IMR-90 (cell line): ENCODE results near the gene CD93. TPM values are rescaled to one million over a fixed set of nuclear protein-coding genes. Genes with fewer than 3 reads are reported as not detected.

ENCODE experiments used
- ATAC-seq: fragments of 200-7000 bp; cut with Tn5 transposase; 2 replicates; pipeline ENCODE4 v1.9.1; 2020; ENCODE audit warnings: low read depth, mild to moderate bottlenecking, moderate library complexity
- BruUV-seq: library from RNA; stranded (reverse); fragments of 400-500 nt; replicated peaks from 2 replicates; lab custom pipeline; 2021; lab: Mats Ljungman, UMichigan
- CTCF ChIA-PET: fragments of 300-600 bp; formaldehyde crosslinking; extraction: SDS; loops from one replicate; lab custom pipeline; 2021; ENCODE audit warnings: antibody characterized with exemption; lab: Yijun Ruan, JAX
- POLR2A ChIA-PET: fragments of 300-600 bp; sonication (Branson Sonifier 250); formaldehyde crosslinking; loops from one replicate; lab custom pipeline; 2022; ENCODE audit warnings: antibody characterized with exemption; ENCODE audit not compliant: unreplicated experiment; lab: Charles Lee
- DNase-seq: peaks from one replicate; pipeline ENCODE4 v3.0.0; 2013
- H2AFZ ChIP-seq: replicated peaks from 2 replicates; pipeline ENCODE3; 2013; ENCODE audit warnings: low read length, mild to moderate bottlenecking; ENCODE audit not compliant: poor library complexity
- H2AK5ac ChIP-seq: 2 replicates; pipeline ENCODE4 v1.6.1; 2013; ENCODE audit warnings: low read depth, low read length, inconsistent platforms
- H2AK9ac ChIP-seq: replicated peaks from 2 replicates; pipeline ENCODE3; 2013; ENCODE audit warnings: mild to moderate bottlenecking, low read depth, low read length, moderate library complexity; ENCODE audit not compliant: poor library complexity
- H2BK120ac ChIP-seq: 2 replicates; pipeline ENCODE4 v1.6.1; 2013; ENCODE audit warnings: low read depth, low read length, inconsistent platforms
- H2BK15ac ChIP-seq: 3 replicates; pipeline ENCODE4 v1.6.1; 2013; ENCODE audit warnings: low read depth, low read length, inconsistent platforms
- H2BK20ac ChIP-seq: 2 replicates; pipeline ENCODE4 v1.6.1; 2013; ENCODE audit warnings: low read depth, mild to moderate bottlenecking, inconsistent platforms, low read length, moderate library complexity
- H2BK5ac ChIP-seq: 2 replicates; pipeline ENCODE4 v1.6.1; 2013; ENCODE audit warnings: mild to moderate bottlenecking, low read depth, low read length, inconsistent platforms; ENCODE audit not compliant: poor library complexity, severe bottlenecking
- H3K14ac ChIP-seq: replicated peaks from 2 replicates; pipeline ENCODE4 v1.6.1; 2013; ENCODE audit warnings: low read depth, low read length, inconsistent platforms
- H3K18ac ChIP-seq: 2 replicates; pipeline ENCODE4 v1.6.1; 2013; ENCODE audit warnings: low read depth, low read length, control low read depth
- H3K23ac ChIP-seq: 2 replicates; pipeline ENCODE4 v1.6.1; 2013; ENCODE audit warnings: low read depth, low read length, inconsistent platforms
- H3K27ac ChIP-seq: 2 replicates; pipeline ENCODE4 v1.5.1; 2013; ENCODE audit warnings: mild to moderate bottlenecking, control low read depth, low read length; ENCODE audit not compliant: insufficient read depth
- H3K27me3 ChIP-seq: 2 replicates; pipeline ENCODE4 v1.6.1; 2013; ENCODE audit warnings: low read length; ENCODE audit not compliant: control insufficient read depth, insufficient read depth
- H3K36me3 ChIP-seq: 2 replicates; pipeline ENCODE4 v1.6.1; 2013; ENCODE audit warnings: low read length, mixed read lengths; ENCODE audit not compliant: control insufficient read depth, insufficient read depth
- H3K4ac ChIP-seq: 2 replicates; pipeline ENCODE4 v1.6.1; 2013; ENCODE audit warnings: low read depth, low read length, inconsistent platforms
- H3K4me1 ChIP-seq: 2 replicates; pipeline ENCODE4 v1.6.1; 2013; ENCODE audit warnings: low read length, mixed read lengths; ENCODE audit not compliant: control insufficient read depth, insufficient read depth
- H3K4me2 ChIP-seq: 2 replicates; pipeline ENCODE4 v1.6.1; 2013; ENCODE audit warnings: low read depth, mild to moderate bottlenecking, control low read depth, low read length, moderate library complexity
- H3K4me3 ChIP-seq: 2 replicates; pipeline ENCODE4 v1.5.1; 2013; ENCODE audit warnings: low read depth, mild to moderate bottlenecking, control low read depth, low read length, moderate library complexity; ENCODE audit not compliant: insufficient read depth
- H3K56ac ChIP-seq: 2 replicates; pipeline ENCODE4 v1.6.1; 2013; ENCODE audit warnings: low read length, inconsistent platforms; ENCODE audit not compliant: insufficient read depth; ENCODE audit errors: extremely low read depth
- H3K79me1 ChIP-seq, 2 experiments: 2 replicates each; pipeline ENCODE4 v1.6.1; 2013; ENCODE audit warnings: low read length in 2 of 2, inconsistent platforms in 1 of 2, low read depth in 1 of 2
- H3K9ac ChIP-seq: 2 replicates; pipeline ENCODE4 v1.6.1; 2013; ENCODE audit warnings: low read depth, low read length, control low read depth
- H3K9me1 ChIP-seq: 2 replicates; pipeline ENCODE4 v1.6.1; 2013; ENCODE audit warnings: low read length, inconsistent platforms; ENCODE audit not compliant: insufficient read depth
- H3K9me3 ChIP-seq: 2 replicates; pipeline ENCODE4 v1.6.1; 2013; ENCODE audit warnings: low read length; ENCODE audit not compliant: control insufficient read depth, insufficient read depth
- H4K20me1 ChIP-seq: 2 replicates; pipeline ENCODE4 v1.6.1; 2013; ENCODE audit warnings: low read length, inconsistent platforms; ENCODE audit not compliant: insufficient read depth
- H4K5ac ChIP-seq: 2 replicates; pipeline ENCODE4 v1.6.1; 2013; ENCODE audit warnings: mild to moderate bottlenecking, low read depth, low read length, control low read depth
- H4K8ac ChIP-seq, 2 experiments: 2 replicates each; pipeline ENCODE4 v1.6.1; 2013; ENCODE audit warnings: low read depth in 2 of 2, low read length in 2 of 2, control low read depth in 1 of 2, inconsistent platforms in 1 of 2
- H4K91ac ChIP-seq: 2 replicates; pipeline ENCODE4 v1.6.1; 2013; ENCODE audit warnings: low read depth, low read length, inconsistent platforms; ENCODE audit not compliant: insufficient read depth
- BHLHE40 ChIP-seq: fragments of 150-350 bp; IDR thresholded peaks from 2 replicates; pipeline ENCODE4 v1.6.1; 2016; ENCODE audit warnings: mild to moderate bottlenecking, low read depth, low read length
- CEBPB ChIP-seq: IDR thresholded peaks from 2 replicates; pipeline ENCODE4 v1.6.1; 2012; ENCODE audit warnings: low read depth, low read length, improper control_type of control experiment
- ELK1 ChIP-seq: fragments of 150-350 bp; IDR thresholded peaks from 2 replicates; pipeline ENCODE4 v1.6.1; 2016; ENCODE audit warnings: low read depth, mild to moderate bottlenecking, low read length, moderate library complexity, borderline replicate concordance
- MAZ ChIP-seq: IDR thresholded peaks from 2 replicates; pipeline ENCODE4 v1.6.1; 2012; ENCODE audit warnings: low read depth, mild to moderate bottlenecking, low read length, improper control_type of control experiment, moderate library complexity, borderline replicate concordance
- MXI1 ChIP-seq: IDR thresholded peaks from 2 replicates; pipeline ENCODE4 v1.6.1; 2012; ENCODE audit warnings: low read depth, mild to moderate bottlenecking, low read length, moderate library complexity, borderline replicate concordance
- POLR2A ChIP-seq: IDR thresholded peaks from 2 replicates; pipeline ENCODE4 v1.6.1; 2012; ENCODE audit warnings: mild to moderate bottlenecking, low read depth, low read length
- RCOR1 ChIP-seq: IDR thresholded peaks from 2 replicates; pipeline ENCODE4 v1.6.1; 2012; ENCODE audit warnings: mild to moderate bottlenecking, low read length, improper control_type of control experiment; ENCODE audit not compliant: insufficient replicate concordance
- WGBS, 2 experiments: methylation state at CpG; one replicate each; pipeline versions ENCODE4 v1.1.5 to v1.1.7; 2013; ENCODE audit warnings: missing lambda C conversion rate in 2 of 2; ENCODE audit not compliant: insufficient read length in 1 of 2; ENCODE audit errors: extremely low coverage in 2 of 2; 5-methylcytosine and 5-hydroxymethylcytosine counted together
- dilution Hi-C: fragments of 300-500 bp; cut with HindIII; formaldehyde crosslinking; loops from one replicate; pipeline ENCODE4 v1.14.3; 2018; ENCODE audit warnings: low sequenced_read_pairs; ENCODE audit not compliant: unreplicated experiment
- in situ Hi-C: fragments of 300-500 bp; cut with MboI; formaldehyde crosslinking; loops from 3 replicates; pipeline ENCODE4 v1.14.3; 2019; ENCODE audit warnings: low sequenced_read_pairs, inconsistent platforms, mixed read lengths
- intact Hi-C: fragments of 100-400 bp; cut with micrococcal nuclease; formaldehyde crosslinking; loops from 2 replicates; pipeline ENCODE4 v1.10.0; 2022
- polyA plus RNA-seq, 3 experiments: library from polyadenylated mRNA; depleted of rRNA; stranded (reverse); fragments of >200 nt; gene quantifications; 2 replicates each; pipeline ENCODE4 v1.2.3, GENCODE V29; 2012; ENCODE audit warnings: low replicate concordance in 1 of 3
- total RNA-seq: library from RNA; depleted of rRNA; stranded (reverse); fragments of >200 nt; gene quantifications from 2 replicates; pipeline ENCODE4 v1.2.3, GENCODE V29; 2012

CD93 gene
- total and polyA plus RNA-seq, 2 of the 4 experiments (the other 2 are of a cell fraction), result under 0.01 to 0.02 TPM

DNA sequence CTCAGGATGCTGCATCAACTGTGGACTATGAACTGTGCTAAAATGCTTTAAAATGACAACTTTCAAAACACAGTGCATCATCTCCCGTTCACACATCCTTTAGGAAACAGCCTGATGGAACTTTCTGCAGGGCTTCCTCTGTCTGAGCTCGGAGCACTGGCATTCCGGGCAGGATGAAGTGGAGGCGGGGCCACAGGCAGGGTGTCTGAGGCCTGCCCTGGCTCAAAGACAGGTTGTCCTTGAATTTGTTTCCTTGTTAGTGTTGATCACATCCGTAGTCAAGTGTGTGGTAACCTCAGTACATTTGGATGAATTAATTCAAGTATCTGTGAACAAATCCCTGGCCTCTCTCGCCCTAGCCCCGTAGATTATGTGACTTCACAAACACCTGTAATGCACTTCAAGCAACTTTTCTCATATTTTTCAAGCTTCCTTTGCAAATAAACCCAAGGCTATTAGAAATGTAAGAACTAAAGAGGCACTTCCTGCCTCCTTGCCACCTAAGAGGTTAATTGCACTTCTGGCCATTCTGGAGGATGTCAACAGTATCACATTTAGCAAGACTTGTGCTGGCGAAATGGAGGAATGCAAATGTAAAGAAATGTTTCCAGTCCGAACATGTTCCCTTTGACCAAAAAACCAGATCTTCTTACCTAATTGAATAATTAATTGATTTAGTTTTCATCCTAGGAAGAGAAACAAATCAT lies 3.1 kb downstream of the CD93 start:
- no peak overlapping the region for H3K4me2 ChIP-seq
- no peak overlapping the region for H2AFZ ChIP-seq
- no peaks in the 10 kb centered on the region for H3K4me1 ChIP-seq
- no peak overlapping the region for H2AK5ac ChIP-seq
- ChIA-PET CTCF (no interaction called here), POLR2A (no interaction called here)
- in situ Hi-C loops, result loop anchor here (25.0 kb wide), 1 partner anchor 104 kb away; no protein-coding TSS in a partner anchor
- BruUV-seq, result no TSS peak
- WGBS, 2 experiments, result no CpG with 5 or more reads among the region's 9 CpGs
- H3K18ac ChIP-seq, result no peak overlapping the region
- no peak overlapping the region for H2BK5ac ChIP-seq
- no peak overlapping the region for H2BK15ac ChIP-seq
- no peak overlapping the region for H3K23ac ChIP-seq
- H3K4ac ChIP-seq, result no peak overlapping the region
- no peak overlapping the region for H4K5ac ChIP-seq
- no peak overlapping the region for H2AK9ac ChIP-seq
- no peak overlapping the region for H3K9ac ChIP-seq
- no peak overlapping the region for H4K91ac ChIP-seq
- ATAC-seq, result no peak
- no peaks in the 10 kb centered on the region for H4K20me1 ChIP-seq
- H4K8ac ChIP-seq, result no peak overlapping the region
- dilution Hi-C loops, result no loop called here
- no peak overlapping the region for H2BK120ac ChIP-seq
- TF ChIP-seq ELK1 (no peak), MXI1 (no peak), POLR2A (no peak), BHLHE40 (no peak), CEBPB (no peak), RCOR1 (no peak), MAZ (no peak)
- no peak overlapping the region for H3K4me3 ChIP-seq
- H3K56ac ChIP-seq, result no peak overlapping the region
- H3K36me3 ChIP-seq, result no peaks in the 10 kb centered on the region
- peaks cover 41% of the 10 kb centered on the region for H3K27me3 ChIP-seq
- intact Hi-C loops, result no loop called here
- H3K79me1 ChIP-seq, result no peaks in the 10 kb centered on the region
- no peak overlapping the region for H3K14ac ChIP-seq
- no peaks in the 10 kb centered on the region for H3K9me3 ChIP-seq
- H2BK20ac ChIP-seq, result no peak overlapping the region
- H3K9me1 ChIP-seq, result no peaks in the 10 kb centered on the region
- DNase-seq, result no peak
- H3K27ac ChIP-seq, result no peak overlapping the region
